Upper lobe of right lung (tissue), 1 donor: ENCODE data around the gene IGF2R. TPM values are rescaled to one million over a fixed set of nuclear protein-coding genes. Genes with fewer than 3 reads are reported as not detected.
"Not testable (repeated sequence)": the region's sequence is repeated elsewhere in the genome, so short reads cannot be mapped to it uniquely, and the experiment has no call there.

ENCODE experiments used
- ATAC-seq: fragments of 200-7000 bp; cut with Tn5 transposase; one replicate; pipeline ENCODE4 v1.9.1; 2020; ENCODE audit warnings: mild to moderate bottlenecking, moderate library complexity
- DNase-seq: peaks from one replicate; pipeline ENCODE4 v3.0.0-alpha.2; 2020
- H3K27ac ChIP-seq: fragments of 200-600 bp; one replicate; pipeline ENCODE4 v1.8.0; 2022
- H3K27me3 ChIP-seq: fragments of 200-600 bp; one replicate; pipeline ENCODE4 v1.8.0; 2022; ENCODE audit warnings: mild to moderate bottlenecking
- H3K36me3 ChIP-seq: fragments of 200-600 bp; one replicate; pipeline ENCODE4 v1.8.0; 2022
- H3K4me1 ChIP-seq: fragments of 200-600 bp; one replicate; pipeline ENCODE4 v1.8.0; 2022
- H3K4me3 ChIP-seq: fragments of 200-600 bp; one replicate; pipeline ENCODE4 v1.8.0; 2022; ENCODE audit warnings: mild to moderate bottlenecking
- H3K9me3 ChIP-seq: fragments of 200-600 bp; one replicate; pipeline ENCODE4 v1.8.0; 2022
- intact Hi-C: fragments of 100-400 bp; cut with DNase I; formaldehyde crosslinking; loops from one replicate; pipeline ENCODE4 v1.11.0; 2022
- total RNA-seq: library from RNA; stranded (reverse); fragmentation: NEBNext Ultra II Directional; extraction: Animal tissue kit (Norgen Biotek cat#: 25700); gene quantifications from one replicate; pipeline ENCODE4 v1.2.1, GENCODE V29; 2021
- TF ChIP-seq, protein P1 (sequence below): fragments of 200-600 bp; IDR thresholded peaks from one replicate; pipeline ENCODE4 v1.8.0; 2022; ENCODE audit warnings: antibody characterized with exemption
- donor health status: DM: no; HTN: yes; CAD: no; lungs with severe emphysema.

IGF2R gene
- total RNA-seq, 1 donor from 2014 or later = 144 TPM

DNA sequence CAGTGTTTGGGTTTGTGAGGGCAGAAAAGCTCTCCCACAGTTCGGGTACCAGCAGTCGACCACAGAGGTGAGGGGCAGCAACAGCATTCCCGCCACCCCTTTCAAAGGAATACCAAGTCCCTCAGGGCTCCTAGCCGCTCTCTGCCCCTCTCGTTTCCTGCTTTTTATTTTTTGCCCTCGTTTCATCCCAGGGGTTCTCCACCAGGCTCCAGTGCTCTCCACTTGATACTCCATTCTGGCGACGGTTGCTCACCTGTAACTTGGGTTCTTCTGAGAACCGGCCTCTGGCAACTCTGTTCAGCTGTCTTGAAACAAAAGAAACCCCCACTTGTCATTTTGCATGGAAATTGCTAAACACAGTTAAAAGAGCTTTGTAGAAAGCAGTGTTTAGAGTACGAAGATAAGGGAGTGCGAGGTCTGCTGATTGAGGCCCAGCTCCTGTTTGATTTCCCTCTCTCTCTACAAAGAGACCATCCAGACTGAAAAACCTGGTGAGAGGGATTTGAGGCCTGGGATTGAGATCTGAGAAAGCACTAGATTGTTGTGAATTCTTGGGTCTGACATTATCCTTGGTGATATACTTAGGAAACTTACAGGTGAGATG, 28.7 kb downstream of the IGF2R start:
- no peak overlapping the region for H3K4me3 ChIP-seq
- no peak for DNase-seq
- TF ChIP-seq, protein P1, sequence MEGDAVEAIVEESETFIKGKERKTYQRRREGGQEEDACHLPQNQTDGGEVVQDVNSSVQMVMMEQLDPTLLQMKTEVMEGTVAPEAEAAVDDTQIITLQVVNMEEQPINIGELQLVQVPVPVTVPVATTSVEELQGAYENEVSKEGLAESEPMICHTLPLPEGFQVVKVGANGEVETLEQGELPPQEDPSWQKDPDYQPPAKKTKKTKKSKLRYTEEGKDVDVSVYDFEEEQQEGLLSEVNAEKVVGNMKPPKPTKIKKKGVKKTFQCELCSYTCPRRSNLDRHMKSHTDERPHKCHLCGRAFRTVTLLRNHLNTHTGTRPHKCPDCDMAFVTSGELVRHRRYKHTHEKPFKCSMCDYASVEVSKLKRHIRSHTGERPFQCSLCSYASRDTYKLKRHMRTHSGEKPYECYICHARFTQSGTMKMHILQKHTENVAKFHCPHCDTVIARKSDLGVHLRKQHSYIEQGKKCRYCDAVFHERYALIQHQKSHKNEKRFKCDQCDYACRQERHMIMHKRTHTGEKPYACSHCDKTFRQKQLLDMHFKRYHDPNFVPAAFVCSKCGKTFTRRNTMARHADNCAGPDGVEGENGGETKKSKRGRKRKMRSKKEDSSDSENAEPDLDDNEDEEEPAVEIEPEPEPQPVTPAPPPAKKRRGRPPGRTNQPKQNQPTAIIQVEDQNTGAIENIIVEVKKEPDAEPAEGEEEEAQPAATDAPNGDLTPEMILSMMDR = no peak
- peaks cover 11% of the 10 kb centered on the region for H3K36me3 ChIP-seq
- H3K4me1 ChIP-seq = peaks cover 13% of the 10 kb centered on the region
- no peak overlapping the region for H3K27ac ChIP-seq
- ATAC-seq = no peak
- H3K27me3 ChIP-seq = no peaks in the 10 kb centered on the region
- no peaks in the 10 kb centered on the region for H3K9me3 ChIP-seq
- intact Hi-C loops = no loop called here

DNA sequence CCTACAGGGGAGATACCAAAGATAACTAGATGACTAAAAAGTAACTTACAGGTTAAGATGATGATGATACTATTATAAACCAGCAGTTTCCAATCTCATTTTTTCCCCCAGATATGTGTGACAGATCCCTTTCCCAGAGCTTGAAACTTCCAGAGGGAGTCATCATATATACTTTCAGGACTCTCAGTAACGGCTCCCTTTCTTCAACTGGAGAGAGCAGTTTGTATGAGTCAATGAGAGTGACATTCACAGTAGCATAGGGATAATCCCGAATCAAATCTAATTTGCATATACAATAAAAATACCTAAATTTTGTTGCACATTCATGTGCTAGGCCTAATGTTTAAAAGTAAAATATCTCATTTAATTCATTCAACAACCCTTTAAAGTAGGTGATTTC, 29.7 kb downstream of the IGF2R start:
- Histone ChIP-seq H3K4me3 (no peak overlapping the region), H3K36me3 (peaks cover 6% of the 10 kb centered on the region), H3K9me3 (no peaks in the 10 kb centered on the region), H3K27me3 (no peaks in the 10 kb centered on the region), H3K27ac (no peak overlapping the region), H3K4me1 (peaks cover 6% of the 10 kb centered on the region)
- TF ChIP-seq, protein P1 = no peak
- intact Hi-C loops = no loop called here
- DNase-seq (no peak), ATAC-seq (no peak)

DNA sequence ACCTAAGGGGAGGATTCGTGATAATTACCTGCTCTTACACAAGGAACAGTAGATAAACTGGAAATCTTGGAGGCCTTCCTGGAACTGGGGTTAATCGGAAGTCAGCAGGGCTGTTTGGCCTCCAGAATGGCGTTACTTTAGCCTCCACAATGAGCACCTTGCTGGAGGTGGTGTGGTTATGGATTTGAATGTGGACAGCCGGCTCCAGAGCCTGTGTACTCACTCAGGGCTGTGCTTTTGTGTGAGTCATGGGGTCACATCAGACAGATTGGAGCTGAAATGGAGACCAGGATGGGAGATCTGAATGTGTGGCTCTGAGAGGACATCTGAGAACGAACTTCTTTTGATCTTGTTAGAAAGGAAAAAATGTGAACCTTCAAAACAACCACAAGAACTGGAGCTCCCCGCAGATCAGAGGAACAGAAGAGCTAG, 30.4 kb downstream of the IGF2R start:
- H3K27me3 ChIP-seq = no peaks in the 10 kb centered on the region
- no peak overlapping the region for H3K4me3 ChIP-seq
- TF ChIP-seq, protein P1 = no peak
- intact Hi-C loops = no loop called here
- no peak overlapping the region for H3K27ac ChIP-seq
- H3K4me1 ChIP-seq = peaks cover 9% of the 10 kb centered on the region
- no peaks in the 10 kb centered on the region for H3K9me3 ChIP-seq
- peaks cover 6% of the 10 kb centered on the region for H3K36me3 ChIP-seq
- ATAC-seq (no peak), DNase-seq (no peak)

DNA sequence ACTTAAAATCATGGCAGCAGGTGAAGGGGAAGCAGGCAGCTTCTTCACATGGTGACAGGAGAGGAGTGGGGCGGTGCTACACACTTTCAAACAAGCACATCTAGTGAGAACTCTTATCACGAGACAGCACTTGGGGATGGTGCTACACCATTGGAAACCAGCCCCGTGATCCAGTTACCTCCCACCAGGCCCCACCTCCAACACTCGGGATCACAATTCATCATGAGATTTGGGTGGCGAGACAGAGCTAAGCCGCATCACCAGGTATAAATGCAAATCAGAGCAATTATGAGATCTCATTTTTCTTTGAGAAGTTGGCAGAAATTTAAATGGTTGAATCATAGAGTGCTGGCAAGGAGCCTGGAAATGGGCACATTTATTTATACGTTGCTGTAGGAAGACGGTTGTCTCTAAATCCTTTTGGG, 31.4 kb downstream of the IGF2R start:
- peaks cover 10% of the 10 kb centered on the region for H3K4me1 ChIP-seq
- DNase-seq = no peak
- H3K27me3 ChIP-seq = no peaks in the 10 kb centered on the region
- intact Hi-C loops = no loop called here
- no peak overlapping the region for H3K27ac ChIP-seq
- no peak overlapping the region for H3K4me3 ChIP-seq
- TF ChIP-seq, protein P1 = no peak
- ATAC-seq = no peak
- H3K36me3 ChIP-seq = peaks cover 6% of the 10 kb centered on the region
- no peaks in the 10 kb centered on the region for H3K9me3 ChIP-seq

DNA sequence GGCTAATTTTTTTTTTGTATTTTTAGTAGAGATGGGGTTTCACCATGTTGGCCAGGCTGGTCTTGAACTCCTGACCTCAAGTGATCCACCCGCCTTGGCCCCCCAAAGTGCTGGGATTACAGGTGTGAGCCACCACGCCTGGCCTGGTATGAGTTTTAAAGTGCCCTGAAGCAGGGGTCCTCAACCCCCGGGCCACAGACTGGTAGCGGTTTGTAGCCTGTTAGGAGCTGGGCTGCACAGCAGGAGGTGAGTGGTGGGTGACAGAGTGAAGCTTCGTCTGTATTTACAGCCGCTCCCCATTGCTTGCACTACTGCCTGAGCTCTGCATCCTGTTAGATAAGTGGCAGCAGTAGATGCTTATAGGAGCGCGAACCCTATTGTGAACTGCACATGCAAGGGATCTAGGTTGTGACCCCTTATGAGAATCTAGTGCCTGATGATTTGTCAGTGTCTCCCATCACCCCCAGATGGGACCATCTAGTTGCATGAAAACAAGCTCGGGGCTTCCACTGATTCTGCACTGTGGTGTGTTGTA, 32.1 kb downstream of the IGF2R start:
- H3K9me3 ChIP-seq, H3K4me3 ChIP-seq, H3K27ac ChIP-seq, H3K36me3 ChIP-seq, DNase-seq, H3K27me3 ChIP-seq, ATAC-seq, H3K4me1 ChIP-seq, intact Hi-C loops: not testable (repeated sequence)

DNA sequence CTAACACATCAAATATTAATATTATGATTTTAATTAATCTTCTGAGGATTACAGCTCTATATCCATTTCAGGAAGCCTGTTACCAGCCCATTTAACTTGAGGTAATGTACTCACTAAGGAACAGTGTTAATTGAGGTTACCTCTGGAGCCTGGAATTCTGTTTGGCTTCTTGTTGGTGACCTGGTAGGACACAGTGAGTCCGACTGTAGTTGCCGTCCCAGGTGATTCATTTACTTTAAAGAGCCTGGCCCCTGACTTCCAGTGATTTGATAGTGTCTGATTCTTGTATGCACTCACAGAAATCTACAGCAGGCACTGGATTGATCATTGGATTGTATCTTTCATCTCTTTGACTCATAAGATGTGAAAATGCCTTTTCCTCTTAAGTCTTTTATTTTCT, 34.0 kb downstream of the IGF2R start:
- H3K9me3 ChIP-seq = no peaks in the 10 kb centered on the region
- TF ChIP-seq, protein P1 = no peak
- peaks cover 19% of the 10 kb centered on the region for H3K4me1 ChIP-seq
- no peak overlapping the region for H3K27ac ChIP-seq
- no peaks in the 10 kb centered on the region for H3K27me3 ChIP-seq
- H3K36me3 ChIP-seq = peaks cover 6% of the 10 kb centered on the region
- H3K4me3 ChIP-seq = no peak overlapping the region
- DNase-seq = no peak
- ATAC-seq = no peak
- intact Hi-C loops = no loop called here
